Pancreas (tissue), 10 donors: Measurements from ENCODE around the gene IGSF3. TPM values are rescaled to one million over a fixed set of nuclear protein-coding genes. Genes with fewer than 3 reads are reported as not detected.
"Not testable (repeated sequence)": the region's sequence is repeated elsewhere in the genome, so short reads cannot be mapped to it uniquely, and the experiment has no call there.

Source experiments
- ATAC-seq, 4 donors: fragments of 200-7000 bp; cut with Tn5 transposase; one replicate each; pipeline versions ENCODE4 v1.8.0 to v1.9.1; 2020; ENCODE audit warnings: mild to moderate bottlenecking in 4 of 4, moderate library complexity in 4 of 4
- DNase-seq, 6 donors: peaks; one replicate each; pipeline ENCODE4 v3.0.0-alpha.2; 2020
- FAIRE-seq: peaks from 2 replicates; lab custom pipeline; 2012; peaks lifted over from hg19 to GRCh38; lab: Jason Lieb, UNC
- H3K27ac ChIP-seq, 4 donors: fragments of 200-600 bp; sonication (generic); 1 replicate in 3 of 4; 2 replicates in 1 of 4; pipeline versions ENCODE4 v1.5.0 to v1.8.0; 2020
- H3K27me3 ChIP-seq, 4 donors: fragments of 200-600 bp; one replicate each; pipeline ENCODE4 v1.8.0; 2021
- H3K36me3 ChIP-seq, 3 donors: fragments of 200-600 bp; sonication (generic) in 1 of 3; one replicate each; pipeline versions ENCODE4 v1.5.0 to v1.8.0; 2020 to 2021
- H3K4me1 ChIP-seq, 3 donors: fragments of 200-600 bp; one replicate each; pipeline ENCODE4 v1.8.0; 2021
- H3K4me3 ChIP-seq, 4 donors: fragments of 200-600 bp; sonication (generic) in 2 of 4; one replicate each; pipeline versions ENCODE4 v1.5.0 to v1.8.0; 2020 to 2021
- H3K9me3 ChIP-seq, 4 donors: fragments of 200-600 bp; one replicate each; pipeline ENCODE4 v1.8.0; 2021
- WGBS, 2 donors: extraction: QIAGEN DNeasy Blood & Tissue Kit; methylation state at CpG; one replicate each; pipeline ENCODE4 v1.1.7; 2013; 5-methylcytosine and 5-hydroxymethylcytosine counted together
- intact Hi-C, 3 donors: fragments of 100-400 bp; cut with DNase I; formaldehyde crosslinking; loops; one replicate each; pipeline versions ENCODE4 v1.11.1 to v1.14.2; 2022
- polyA plus RNA-seq, 2 donors: library from polyadenylated mRNA; stranded (reverse); fragments of 200-250 nt; gene quantifications; one replicate each; pipeline ENCODE4 v1.2.3, GENCODE V29; 2013
- total RNA-seq, 6 donors: library from RNA; stranded (reverse); fragmentation: NEBNext Ultra II Directional in 4 of 6; extraction: Animal tissue kit (Norgen Biotek cat#: 25700) in 4 of 6; gene quantifications; one replicate each; pipeline versions ENCODE4 v1.2.1 to v1.2.4, GENCODE V29; 2021 to 2023
- donor health status: healthy with polysubstance abuse.
- donor health status: DM: no; HTN: no; CAD: no; lungs with moderate emphysema.
- donor health status: DM: no; HTN: no; CAD: no.
- donor health status: control.
- donor health status: control.
- donor health status: Bipolar disorder and iron deficiency.
- donor health status: DM: yes; HTN: yes; CAD: no.
- donor health status: DM: no; HTN: no; CAD: no.
- donor health status: DM: no; HTN: no; CAD: no.
- donor health status: DM: yes; HTN: yes; CAD: no.

IGSF3 gene
- total and polyA plus RNA-seq, 8 donors = 1.8 to 10.5 (median 2.7) TPM

DNA sequence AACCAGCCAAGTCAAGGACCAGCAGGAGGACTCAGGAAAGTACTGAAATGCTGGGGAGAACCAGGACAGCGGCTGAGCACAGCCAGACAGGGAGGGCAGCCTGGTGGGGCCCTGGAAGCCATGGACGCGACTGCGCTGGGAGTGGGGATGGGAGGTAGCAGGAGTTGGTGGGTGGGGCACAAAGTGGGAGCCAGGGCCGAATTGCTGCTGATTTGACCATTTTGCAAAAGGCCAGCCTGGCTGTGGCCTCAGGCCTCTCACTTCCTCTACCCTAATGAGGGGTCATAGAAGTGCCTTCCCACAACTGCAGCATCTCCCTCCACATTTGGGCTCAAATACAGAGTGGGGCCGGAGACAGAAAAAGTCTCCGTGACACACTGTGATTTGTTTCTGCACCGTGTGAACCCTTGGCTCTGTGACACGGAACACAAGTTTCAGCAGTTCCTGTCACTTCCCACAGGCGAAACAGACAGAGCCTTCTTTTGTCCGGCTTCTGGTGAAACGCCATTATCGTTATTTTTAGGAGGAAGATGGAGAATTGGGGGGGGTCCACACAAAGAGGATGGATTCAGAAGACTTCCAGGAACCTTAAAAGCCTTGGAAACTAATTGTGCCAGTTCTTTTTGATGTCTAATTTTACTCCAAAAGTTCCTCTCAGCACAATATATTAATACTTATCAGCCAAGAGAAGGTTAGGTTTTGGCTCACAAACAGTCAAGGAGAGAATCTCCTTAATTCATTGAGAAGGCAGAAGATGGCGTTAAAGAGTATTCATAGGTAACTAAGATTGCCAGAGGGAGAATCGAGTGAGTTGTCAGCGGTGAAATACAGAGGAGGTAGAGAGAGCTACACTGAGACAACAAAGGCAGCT lies 21.5 kb downstream of the IGSF3 start:
- ATAC-seq, H3K36me3 ChIP-seq, H3K9me3 ChIP-seq, FAIRE-seq, H3K4me3 ChIP-seq, H3K27me3 ChIP-seq, DNase-seq, intact Hi-C loops, H3K4me1 ChIP-seq, H3K27ac ChIP-seq: not testable (repeated sequence)
- WGBS, 2 donors = 61 to 69% methylated on average over 16 of the region's 16 CpGs

DNA sequence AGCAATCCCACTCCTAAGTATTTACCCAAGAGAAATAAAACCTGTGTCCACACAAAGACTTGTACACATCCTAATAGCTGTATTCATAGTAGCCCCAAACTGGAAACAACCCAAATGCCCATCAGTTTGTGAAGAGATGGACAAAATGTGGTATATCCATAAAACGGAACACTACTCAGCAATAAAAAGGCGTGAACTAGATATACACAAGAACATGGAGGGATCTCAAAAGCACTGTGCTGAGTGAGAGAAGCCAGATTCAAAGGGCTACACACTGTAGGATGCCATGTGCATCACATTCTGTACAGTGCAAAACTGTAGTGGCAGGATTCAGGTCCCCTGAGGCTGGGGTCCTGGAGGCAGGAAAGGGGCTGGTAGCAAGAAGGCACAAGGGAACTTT lies 22.5 kb downstream of the IGSF3 start:
- H3K27me3 ChIP-seq, H3K36me3 ChIP-seq, intact Hi-C loops, H3K4me3 ChIP-seq, DNase-seq, H3K9me3 ChIP-seq, H3K4me1 ChIP-seq, ATAC-seq, FAIRE-seq, H3K27ac ChIP-seq: not testable (repeated sequence)
- WGBS, 2 donors = 90 to 94% methylated on average over 2 of the region's 2 CpGs

GRCh38 chr1:116644096-116644495 lies 23.4 kb downstream of the IGSF3 start:
- H3K27ac ChIP-seq, H3K4me3 ChIP-seq, H3K4me1 ChIP-seq, intact Hi-C loops, H3K9me3 ChIP-seq, H3K36me3 ChIP-seq, DNase-seq, H3K27me3 ChIP-seq, FAIRE-seq, ATAC-seq: not testable (repeated sequence)
- 82 to 86% methylated on average over 5 of the region's 5 CpGs for whole genome bisulfite sequencing, 2 donors

DNA sequence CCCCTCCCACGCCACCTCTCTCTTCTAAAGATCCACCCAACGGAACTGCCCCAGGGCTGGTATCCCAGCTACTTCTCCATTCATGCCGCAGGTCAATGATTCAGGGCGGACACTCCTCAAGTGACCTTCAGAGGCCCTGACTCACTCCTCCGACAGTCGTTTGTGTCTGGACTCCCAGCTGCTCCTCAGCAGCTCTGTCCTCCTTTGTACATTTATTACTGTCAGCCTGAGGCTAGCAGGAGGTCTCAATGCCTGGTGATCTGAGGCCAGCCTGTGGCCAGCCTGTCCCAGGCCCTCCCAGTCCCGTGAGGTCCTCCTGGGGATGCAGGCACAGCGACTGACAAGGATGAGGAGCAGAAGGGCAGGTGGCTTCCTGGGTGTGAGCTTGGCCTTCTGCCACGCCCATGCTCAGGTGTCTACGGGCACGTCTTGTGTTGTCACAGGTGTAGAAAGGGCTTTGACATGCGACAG lies 24.2 kb downstream of the IGSF3 start:
- H3K4me3 ChIP-seq, H3K27me3 ChIP-seq, DNase-seq, FAIRE-seq, intact Hi-C loops, ATAC-seq, H3K27ac ChIP-seq, H3K4me1 ChIP-seq, H3K36me3 ChIP-seq, H3K9me3 ChIP-seq: not testable (repeated sequence)
- 75 to 88% methylated on average over 12 of the region's 12 CpGs for WGBS, 2 donors

- intact Hi-C loops, H3K4me1 ChIP-seq, FAIRE-seq, DNase-seq, H3K36me3 ChIP-seq, H3K27ac ChIP-seq, H3K9me3 ChIP-seq, ATAC-seq, H3K4me3 ChIP-seq, H3K27me3 ChIP-seq: not testable (repeated sequence)
- 67 to 76% methylated on average over 14 of the region's 14 CpGs for WGBS, 2 donors
Measured at GRCh38 chr1:116642311-116643280, 24.9 kb downstream of the IGSF3 start.

DNA sequence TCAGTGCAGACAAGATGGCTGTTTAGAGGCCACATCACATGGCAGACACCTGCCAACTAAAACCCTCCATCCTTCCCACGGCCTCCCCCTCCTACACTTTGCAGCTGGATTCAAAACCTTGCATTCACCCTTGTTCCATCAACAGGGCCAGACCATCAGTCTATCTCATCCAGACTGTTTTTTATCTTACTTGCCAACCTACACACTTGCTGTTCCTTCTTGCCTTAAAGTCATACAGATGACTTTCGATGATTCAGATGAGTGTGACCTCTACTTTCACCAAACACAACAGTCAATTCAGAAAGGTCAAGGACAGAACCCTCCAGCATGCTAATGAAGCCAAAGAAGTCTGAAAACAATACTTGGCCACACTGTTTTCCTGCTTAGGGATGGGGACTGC lies 29.9 kb downstream of the IGSF3 start:
- FAIRE-seq, intact Hi-C loops, H3K27ac ChIP-seq, DNase-seq, H3K9me3 ChIP-seq, H3K4me1 ChIP-seq, H3K4me3 ChIP-seq, ATAC-seq, H3K27me3 ChIP-seq, H3K36me3 ChIP-seq: not testable (repeated sequence)
- WGBS, 2 donors = 90 to 94% methylated on average over 2 of the region's 2 CpGs

DNA sequence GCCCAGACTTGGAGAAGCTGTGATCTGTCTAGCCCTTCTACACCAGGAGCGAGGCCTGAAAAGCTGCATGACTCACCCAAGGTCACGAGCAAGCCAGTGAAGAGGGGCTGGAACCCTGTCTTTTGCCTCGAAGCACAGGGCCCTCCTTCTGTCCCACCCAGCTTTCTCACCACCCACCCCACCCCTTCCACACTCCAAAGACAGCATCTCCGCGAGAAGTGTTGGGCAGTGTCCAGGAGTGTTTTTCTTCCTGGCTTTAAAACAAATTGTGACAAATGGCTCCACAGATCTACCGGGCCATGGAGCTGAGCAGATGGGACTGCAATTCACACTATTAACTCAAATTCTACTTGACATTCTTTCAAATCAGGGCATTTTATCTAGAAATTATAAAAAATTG lies 30.9 kb downstream of the IGSF3 start:
- H3K4me1 ChIP-seq, H3K36me3 ChIP-seq, intact Hi-C loops, DNase-seq, H3K27ac ChIP-seq, H3K4me3 ChIP-seq, FAIRE-seq, ATAC-seq, H3K9me3 ChIP-seq, H3K27me3 ChIP-seq: not testable (repeated sequence)
- 48 to 63% methylated on average over 4 to 6 of the region's 6 CpGs for WGBS, 2 donors

DNA sequence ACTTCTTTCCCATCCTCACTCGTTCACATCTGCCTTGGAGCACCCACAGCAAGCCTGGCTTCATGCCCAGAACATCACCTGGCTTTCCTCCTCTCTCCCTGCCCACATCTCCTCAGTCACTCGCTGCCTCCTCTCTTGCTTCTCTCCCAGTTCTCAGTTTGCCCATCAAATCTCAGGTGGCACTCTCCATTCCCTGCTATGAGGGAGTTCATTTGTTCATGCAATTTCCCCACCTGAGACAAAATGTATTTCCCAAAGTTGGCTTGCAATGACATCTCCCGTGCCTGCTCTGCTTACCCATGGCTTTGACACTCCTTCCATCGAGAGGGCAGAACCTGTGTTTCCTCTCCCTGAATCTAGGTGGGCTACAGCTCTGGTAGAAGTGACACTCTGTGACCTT lies 33.1 kb downstream of the IGSF3 start:
- FAIRE-seq, H3K4me3 ChIP-seq, intact Hi-C loops, H3K36me3 ChIP-seq, ATAC-seq, H3K27me3 ChIP-seq, H3K9me3 ChIP-seq, H3K27ac ChIP-seq, DNase-seq, H3K4me1 ChIP-seq: not testable (repeated sequence)
- 61 to 66% methylated on average over 3 to 4 of the region's 4 CpGs for WGBS, 2 donors

- H3K9me3 ChIP-seq, H3K4me1 ChIP-seq, H3K27me3 ChIP-seq, intact Hi-C loops, FAIRE-seq, DNase-seq, H3K36me3 ChIP-seq, ATAC-seq, H3K4me3 ChIP-seq: not testable (repeated sequence)
- peak overlapping the region in 2 of 4 donors; percentile 22 to 23 for H3K27ac ChIP-seq
- 34% methylated on average over 10 of the region's 10 CpGs for whole genome bisulfite sequencing, 2 donors
Measured at GRCh38 chr1:116631996-116632925, 35.3 kb downstream of the IGSF3 start.

DNA sequence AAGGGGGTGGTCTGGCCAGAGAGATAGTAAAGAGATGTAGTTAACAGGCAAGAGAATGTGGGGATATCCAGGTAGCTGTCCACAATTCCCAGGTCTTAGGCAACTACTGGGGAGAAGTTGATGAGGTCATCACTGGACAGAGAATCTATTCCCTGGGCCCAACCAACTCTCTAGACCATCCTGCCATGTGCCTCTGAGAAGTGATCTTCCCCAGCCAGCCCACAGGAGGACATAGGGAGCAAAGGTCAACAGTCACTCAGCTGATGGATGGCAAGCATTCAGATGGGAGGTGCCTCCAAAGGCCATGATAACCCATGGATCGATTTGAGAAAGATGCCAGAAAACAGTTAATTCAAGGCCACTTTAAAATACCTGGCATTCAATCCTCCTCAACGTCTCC lies 36.0 kb downstream of the IGSF3 start:
- H3K27me3 ChIP-seq, intact Hi-C loops, FAIRE-seq, ATAC-seq, DNase-seq, H3K9me3 ChIP-seq, H3K27ac ChIP-seq, H3K4me3 ChIP-seq, H3K36me3 ChIP-seq, H3K4me1 ChIP-seq: not testable (repeated sequence)
- WGBS, 2 donors = 9 to 13% methylated on average over 2 of the region's 2 CpGs

DNA sequence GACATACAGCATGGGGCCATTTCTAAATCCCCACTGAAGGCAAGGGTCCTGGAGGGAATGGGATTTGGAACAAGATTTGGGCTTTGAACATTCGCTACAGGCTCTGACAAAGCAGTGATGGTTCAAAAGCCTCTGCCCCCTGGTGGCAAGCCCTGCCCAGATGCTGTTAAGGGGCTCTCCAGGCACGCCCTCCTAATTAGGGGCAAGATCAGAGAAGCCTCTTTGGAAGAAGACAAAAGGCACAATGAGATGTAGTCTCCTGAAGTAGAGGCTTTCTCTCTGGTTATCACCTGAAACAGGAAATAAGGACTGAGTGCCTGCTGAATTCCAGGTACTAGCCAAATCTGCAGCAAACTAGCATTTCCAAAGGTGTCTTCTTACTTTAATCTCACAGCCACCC lies 37.5 kb downstream of the IGSF3 start:
- H3K9me3 ChIP-seq, intact Hi-C loops, H3K27ac ChIP-seq, DNase-seq, H3K27me3 ChIP-seq, H3K36me3 ChIP-seq, ATAC-seq, H3K4me1 ChIP-seq, FAIRE-seq, H3K4me3 ChIP-seq: not testable (repeated sequence)
- 76 to 100% methylated on average over 1 to 2 of the region's 2 CpGs for WGBS, 2 donors
